NCI-H82 treated with DMSO at 0.1 percent for 48 hours (cell line): ENCODE measurements around the gene CYP46A1.

Source experiments
- DNase-seq: peaks from one replicate; lab custom pipeline; 2025; ENCODE audit not compliant: unreplicated experiment; lab: John Stamatoyannopoulos, UW

CYP46A1 gene

GRCh38 chr14:99728231-99728920 lies 44.3 kb downstream of the CYP46A1 start:
- DNase-seq, result no peak

DNA sequence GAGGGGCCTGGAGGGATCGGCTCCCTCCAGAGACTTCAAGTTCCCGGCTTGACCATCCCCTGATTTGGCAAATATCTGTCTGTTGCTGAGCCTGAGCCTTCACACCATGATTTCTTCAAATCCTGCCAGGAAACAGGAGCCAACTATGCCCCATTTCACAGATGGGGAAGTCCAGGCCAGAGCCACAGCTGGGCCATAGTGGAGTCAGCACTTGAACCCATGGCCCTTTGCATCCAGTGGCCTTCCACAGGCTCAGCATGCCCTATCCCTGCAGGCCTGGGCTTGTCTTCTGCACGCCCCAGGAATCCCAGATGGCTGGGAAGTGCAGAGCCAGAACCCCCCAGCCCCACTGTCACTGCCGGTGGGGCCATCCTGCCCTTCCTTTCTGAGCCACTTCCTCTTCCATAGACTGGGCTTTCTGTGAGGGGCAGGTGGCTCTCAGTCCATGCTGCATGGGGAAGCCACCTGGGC lies 44.9 kb downstream of the CYP46A1 start:
- no peak for DNase-seq

- DNase-seq, result no peak
These were observed 46.1 kb downstream of the CYP46A1 start for GRCh38 chr14:99729991-99730875.

- no peak for DNase-seq
These were observed 46.9 kb downstream of the CYP46A1 start for GRCh38 chr14:99730876-99731546.

GRCh38 chr14:99731547-99732435 lies 47.7 kb downstream of the CYP46A1 start:
- DNase-seq, result no peak

DNA sequence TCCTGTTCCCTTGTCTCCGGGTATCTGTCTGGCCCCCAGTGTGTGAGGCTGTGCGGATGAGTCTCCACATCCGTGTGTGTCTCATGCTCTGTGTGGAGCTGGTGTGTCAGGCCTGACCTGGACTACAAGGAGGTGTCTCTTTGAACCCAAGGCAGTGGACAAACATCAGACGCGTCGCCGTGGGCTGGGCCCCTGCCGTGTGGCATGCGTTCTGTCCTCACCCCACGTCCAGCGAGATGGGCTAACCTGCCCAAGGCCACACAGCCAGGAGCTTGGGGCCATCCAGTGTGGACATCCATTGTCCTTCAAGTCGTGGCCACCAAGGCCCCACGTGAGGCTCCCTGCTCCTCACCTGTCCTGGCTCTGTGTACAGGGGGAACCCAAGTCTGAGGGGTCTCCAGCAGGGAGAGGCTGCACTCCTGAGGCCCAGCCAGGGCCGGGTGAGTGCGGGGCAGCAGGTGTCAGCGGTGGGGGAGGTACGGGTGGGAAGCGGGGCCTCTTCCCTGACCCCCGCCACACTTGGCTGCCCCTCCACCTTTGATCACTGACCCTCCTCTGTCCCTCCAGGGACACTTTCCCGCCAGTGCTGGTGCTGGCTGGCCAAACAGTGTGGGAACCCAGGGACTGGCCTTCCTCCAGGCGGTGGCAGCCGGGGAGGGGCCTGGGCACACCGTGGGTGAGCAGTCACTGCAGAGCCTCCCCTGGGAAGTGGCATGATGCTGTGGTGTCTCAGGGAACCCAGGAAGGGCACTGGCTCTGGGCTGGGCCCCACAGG lies 48.5 kb downstream of the CYP46A1 start:
- DNase-seq, result no peak

GRCh38 chr14:99733211-99733539 lies 49.1 kb downstream of the CYP46A1 start:
- DNase-seq, result no peak

GRCh38 chr14:99733540-99734405 lies 49.7 kb downstream of the CYP46A1 start:
- DNase-seq, result no peak

DNA sequence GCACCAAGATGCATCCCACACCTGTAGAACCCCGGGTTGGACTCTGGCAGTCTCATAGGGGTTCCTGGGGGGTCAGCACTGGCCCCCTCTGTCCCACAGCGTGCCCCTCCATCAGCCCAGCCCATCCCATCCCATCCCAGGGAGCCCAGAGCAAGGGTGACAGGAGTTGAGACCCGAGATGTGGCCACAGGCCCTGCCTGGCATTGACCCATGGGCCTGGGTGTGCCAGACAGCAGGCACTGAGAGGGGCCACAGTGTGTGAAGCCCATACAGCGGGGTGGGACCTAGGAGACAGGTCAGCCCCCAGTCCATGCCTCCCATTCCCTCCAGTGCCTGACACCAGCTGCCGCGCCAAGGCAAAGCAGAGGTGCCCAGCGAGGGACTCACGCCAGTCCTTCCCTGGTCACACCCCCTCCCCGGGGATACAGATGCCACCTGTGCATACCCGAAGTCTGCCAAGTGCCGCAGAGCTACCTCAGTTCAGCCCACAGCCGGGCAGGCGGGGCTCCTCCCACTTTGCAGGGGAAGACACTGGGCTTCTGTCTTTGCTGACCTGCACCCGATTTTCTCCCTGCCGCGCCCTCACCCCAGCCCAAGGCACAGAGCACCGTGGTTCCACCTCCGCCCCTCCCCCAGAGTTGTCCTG lies 50.4 kb downstream of the CYP46A1 start:
- DNase-seq, result no peak

- DNase-seq, result no peak
These were observed 51.4 kb downstream of the CYP46A1 start for GRCh38 chr14:99735189-99736135.

DNA sequence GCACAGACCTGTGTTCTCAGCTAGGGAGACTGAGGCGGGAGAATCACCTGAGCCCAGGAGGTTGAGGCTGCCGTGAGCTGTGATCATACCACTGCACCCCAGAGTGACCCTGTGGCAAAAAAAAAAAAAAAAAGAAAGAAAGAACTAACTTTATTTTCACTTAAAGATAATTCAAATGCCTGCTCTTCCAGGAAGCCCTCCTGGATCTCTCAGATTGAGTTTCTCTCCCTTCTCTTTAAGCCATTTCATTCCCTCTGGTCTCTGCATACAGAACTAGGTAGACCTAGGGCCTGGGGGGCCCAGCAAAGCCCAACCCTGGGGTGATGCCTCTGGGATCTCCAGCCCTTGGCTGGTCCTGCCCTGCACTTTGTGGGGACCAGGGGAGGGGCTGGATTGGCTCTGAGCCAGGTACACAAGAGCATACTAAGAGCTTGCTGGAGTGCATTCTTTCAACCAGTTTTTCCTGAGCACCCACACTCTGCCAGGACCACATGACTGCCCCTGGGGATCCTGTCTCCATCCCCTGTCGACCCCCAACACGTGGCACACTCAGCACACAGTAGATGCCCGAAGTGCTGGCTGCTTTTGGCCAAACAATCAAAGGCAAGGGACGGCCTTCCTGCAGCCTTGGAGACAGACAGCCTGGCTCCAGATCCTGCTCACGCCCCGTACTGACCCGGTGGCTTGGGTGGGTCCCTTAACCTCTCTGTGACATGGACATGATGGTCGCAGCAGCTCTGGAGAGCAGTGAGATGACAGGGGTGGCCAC lies 52.7 kb downstream of the CYP46A1 start:
- DNase-seq, result no peak

GRCh38 chr14:99737451-99737951 lies 53.4 kb downstream of the CYP46A1 start:
- DNase-seq, result no peak

- DNase-seq, result no peak
These were observed 54.0 kb downstream of the CYP46A1 start for GRCh38 chr14:99737956-99738667.

DNA sequence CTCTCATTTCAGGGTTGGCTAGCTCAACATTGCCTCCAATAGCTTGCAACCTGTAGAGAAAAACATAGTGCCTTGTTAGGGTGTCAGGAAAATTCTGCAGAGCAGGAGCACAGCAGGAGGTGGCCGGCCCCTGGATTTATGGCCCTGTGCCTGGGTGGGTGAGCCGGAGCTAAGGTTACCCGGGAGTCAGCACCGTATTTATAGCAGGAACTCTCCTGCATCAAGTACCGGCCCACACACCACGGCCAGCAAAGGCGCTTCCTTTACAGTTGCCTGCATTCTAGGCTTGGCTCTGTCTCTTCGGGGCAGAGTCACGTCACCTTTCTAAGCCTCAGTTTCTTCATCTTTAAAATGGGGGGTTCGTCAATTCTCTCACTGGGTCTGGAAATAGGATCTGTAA lies 56.3 kb downstream of the CYP46A1 start:
- no peak for DNase-seq

- no peak for DNase-seq
These were observed 57.3 kb downstream of the CYP46A1 start for GRCh38 chr14:99741227-99741976.
